GM18519 (cell line): ENCODE measurements around the gene ALB.

Experiments
- ATAC-seq: cut with Tn5 transposase; IDR thresholded peaks from one replicate; pipeline ENCODE4 v1.9.1; 2021; ENCODE audit warnings: mild to moderate bottlenecking, moderate library complexity; ENCODE audit not compliant: unreplicated experiment, low FRiP score

The ALB gene

DNA sequence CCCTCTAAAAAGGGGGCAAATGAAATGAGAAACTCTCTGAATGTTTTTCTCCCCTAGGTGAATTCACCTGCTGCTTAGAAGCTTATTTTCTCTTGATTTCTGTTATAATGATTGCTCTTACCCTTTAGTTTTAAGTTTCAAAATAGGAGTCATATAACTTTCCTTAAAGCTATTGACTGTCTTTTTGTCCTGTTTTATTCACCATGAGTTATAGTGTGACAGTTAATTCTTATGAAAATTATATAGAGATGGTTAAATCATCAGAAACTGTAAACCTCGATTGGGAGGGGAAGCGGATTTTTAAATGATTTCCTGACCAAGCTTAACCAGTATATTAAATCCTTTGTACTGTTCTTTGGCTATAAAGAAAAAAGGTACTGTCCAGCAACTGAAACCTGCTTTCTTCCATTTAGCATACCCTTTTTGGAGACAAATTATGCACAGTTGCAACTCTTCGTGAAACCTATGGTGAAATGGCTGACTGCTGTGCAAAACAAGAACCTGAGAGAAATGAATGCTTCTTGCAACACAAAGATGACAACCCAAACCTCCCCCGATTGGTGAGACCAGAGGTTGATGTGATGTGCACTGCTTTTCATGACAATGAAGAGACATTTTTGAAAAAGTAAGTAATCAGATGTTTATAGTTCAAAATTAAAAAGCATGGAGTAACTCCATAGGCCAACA is 4.2 kb downstream of the ALB start:
- ATAC-seq: no peak

DNA sequence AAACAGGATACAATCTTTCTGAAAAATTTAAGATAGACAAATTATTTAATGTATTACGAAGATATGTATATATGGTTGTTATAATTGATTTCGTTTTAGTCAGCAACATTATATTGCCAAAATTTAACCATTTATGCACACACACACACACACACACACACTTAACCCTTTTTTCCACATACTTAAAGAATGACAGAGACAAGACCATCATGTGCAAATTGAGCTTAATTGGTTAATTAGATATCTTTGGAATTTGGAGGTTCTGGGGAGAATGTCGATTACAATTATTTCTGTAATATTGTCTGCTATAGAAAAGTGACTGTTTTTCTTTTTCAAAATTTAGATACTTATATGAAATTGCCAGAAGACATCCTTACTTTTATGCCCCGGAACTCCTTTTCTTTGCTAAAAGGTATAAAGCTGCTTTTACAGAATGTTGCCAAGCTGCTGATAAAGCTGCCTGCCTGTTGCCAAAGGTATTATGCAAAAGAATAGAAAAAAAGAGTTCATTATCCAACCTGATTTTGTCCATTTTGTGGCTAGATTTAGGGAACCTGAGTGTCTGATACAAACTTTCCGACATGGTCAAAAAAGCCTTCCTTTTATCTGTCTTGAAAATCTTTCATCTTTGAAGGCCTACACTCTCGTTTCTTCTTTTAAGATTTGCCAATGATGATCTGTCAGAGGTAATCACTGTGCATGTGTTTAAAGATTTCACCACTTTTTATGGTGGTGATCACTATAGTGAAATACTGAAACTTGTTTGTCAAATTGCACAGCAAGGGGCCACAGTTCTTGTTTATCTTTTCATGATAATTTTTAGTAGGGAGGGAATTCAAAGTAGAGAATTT is 5.2 kb downstream of the ALB start:
- no peak for ATAC-seq

DNA sequence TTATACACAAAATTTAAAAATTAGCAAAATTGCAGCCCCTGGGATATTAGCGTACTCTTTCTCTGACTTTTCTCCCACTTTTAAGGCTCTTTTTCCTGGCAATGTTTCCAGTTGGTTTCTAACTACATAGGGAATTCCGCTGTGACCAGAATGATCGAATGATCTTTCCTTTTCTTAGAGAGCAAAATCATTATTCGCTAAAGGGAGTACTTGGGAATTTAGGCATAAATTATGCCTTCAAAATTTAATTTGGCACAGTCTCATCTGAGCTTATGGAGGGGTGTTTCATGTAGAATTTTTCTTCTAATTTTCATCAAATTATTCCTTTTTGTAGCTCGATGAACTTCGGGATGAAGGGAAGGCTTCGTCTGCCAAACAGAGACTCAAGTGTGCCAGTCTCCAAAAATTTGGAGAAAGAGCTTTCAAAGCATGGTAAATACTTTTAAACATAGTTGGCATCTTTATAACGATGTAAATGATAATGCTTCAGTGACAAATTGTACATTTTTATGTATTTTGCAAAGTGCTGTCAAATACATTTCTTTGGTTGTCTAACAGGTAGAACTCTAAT is 6.0 kb downstream of the ALB start:
- no peak for ATAC-seq

DNA sequence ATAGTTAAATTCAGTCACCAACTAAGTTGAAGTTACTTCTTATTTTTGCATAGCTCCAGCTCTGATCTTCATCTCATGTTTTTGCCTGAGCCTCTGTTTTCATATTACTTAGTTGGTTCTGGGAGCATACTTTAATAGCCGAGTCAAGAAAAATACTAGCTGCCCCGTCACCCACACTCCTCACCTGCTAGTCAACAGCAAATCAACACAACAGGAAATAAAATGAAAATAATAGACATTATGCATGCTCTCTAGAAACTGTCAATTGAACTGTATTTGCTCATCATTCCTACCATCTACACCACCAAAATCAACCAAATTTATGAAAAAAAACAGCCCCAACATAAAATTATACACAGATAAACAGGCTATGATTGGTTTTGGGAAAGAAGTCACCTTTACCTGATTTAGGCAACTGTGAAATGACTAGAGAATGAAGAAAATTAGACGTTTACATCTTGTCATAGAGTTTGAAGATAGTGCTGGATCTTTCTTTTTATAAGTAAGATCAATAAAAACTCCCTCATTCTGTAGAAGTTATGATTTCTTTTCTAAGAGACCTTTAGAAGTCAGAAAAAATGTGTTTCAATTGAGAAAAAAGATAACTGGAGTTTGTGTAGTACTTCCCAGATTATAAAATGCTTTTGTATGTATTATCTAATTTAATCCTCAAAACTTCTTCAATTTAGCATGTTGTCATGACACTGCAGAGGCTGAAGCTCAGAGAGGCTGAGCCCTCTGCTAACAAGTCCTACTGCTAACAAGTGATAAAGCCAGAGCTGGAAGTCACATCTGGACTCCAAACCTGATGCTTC is 7.0 kb downstream of the ALB start:
- no peak for ATAC-seq

DNA sequence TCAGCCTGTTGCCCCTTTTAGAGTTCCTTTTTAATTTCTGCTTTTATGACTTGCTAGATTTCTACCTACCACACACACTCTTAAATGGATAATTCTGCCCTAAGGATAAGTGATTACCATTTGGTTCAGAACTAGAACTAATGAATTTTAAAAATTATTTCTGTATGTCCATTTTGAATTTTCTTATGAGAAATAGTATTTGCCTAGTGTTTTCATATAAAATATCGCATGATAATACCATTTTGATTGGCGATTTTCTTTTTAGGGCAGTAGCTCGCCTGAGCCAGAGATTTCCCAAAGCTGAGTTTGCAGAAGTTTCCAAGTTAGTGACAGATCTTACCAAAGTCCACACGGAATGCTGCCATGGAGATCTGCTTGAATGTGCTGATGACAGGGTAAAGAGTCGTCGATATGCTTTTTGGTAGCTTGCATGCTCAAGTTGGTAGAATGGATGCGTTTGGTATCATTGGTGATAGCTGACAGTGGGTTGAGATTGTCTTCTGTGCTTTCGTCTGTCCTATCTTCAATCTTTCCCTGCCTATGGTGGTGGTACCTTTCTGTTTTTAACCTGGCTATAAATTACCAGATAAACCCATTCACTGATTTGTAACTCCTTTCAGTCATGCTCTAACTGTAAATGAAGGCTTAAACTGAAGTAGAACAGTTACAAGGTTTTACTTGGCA is 7.8 kb downstream of the ALB start:
- ATAC-seq: no peak

DNA sequence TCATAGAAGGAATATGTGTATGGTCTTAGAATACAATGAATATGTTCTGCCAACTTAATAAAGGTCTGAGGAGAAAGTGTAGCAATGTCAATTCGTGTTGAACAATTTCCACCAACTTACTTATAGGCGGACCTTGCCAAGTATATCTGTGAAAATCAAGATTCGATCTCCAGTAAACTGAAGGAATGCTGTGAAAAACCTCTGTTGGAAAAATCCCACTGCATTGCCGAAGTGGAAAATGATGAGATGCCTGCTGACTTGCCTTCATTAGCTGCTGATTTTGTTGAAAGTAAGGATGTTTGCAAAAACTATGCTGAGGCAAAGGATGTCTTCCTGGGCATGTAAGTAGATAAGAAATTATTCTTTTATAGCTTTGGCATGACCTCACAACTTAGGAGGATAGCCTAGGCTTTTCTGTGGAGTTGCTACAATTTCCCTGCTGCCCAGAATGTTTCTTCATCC is 9.2 kb downstream of the ALB start:
- ATAC-seq: no peak

DNA sequence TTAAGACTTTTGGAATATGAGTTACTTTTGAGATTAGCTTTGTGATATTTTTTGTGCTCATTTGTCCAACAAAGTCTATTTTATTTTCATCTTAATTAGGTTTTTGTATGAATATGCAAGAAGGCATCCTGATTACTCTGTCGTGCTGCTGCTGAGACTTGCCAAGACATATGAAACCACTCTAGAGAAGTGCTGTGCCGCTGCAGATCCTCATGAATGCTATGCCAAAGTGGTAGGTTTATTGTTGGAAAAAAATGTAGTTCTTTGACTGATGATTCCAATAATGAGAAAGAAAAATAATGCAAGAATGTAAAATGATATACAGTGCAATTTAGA is 10.8 kb downstream of the ALB start:
- ATAC-seq: no peak

DNA sequence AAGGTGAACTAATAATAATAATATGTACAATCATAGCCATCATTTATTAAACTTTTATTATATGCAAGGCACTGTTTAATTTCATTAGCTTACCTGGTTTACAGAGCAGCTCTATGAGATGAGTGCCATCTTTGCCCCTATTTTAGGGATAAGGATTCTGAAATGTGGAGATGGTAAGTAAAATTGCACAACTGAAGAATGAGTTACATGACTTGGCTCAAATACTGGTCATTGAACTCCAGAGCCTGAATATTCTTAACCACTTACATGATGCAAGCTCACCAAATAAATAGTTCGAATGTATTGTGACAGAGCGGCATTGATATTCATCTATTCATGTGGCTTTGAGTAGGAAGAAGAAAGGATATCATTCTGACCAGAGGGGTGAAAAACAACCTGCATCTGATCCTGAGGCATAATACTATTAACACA is 11.7 kb downstream of the ALB start:
- ATAC-seq: no peak

DNA sequence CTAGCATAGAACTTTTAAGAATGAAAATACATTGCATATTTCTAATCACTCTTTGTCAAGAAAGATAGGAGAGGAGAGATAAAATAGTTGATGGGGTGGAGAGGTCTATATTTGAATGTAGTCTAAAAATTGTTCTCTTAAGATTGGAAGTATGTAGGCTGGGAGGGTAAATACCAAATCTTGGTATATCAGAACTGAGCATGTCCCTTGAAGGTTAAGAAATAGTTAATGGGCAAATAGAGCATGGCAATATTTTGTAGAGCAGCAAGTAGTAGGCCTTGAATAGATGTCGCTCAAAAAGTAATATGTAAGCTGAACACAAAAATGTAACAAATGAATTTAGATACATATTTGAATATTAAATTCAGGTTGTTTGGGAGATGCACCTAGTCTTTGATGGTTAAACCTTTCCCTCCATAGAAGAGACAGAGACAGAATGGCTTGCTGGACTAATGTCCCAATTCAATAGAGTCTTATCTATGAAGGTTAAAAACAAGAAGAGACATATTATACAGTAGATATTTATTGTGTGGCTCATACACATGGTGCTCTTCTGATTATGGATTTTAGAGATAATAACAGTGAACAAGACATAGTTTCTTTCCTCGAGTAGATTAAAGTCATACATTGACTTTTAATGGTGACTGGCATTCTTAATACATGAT is 12.5 kb downstream of the ALB start:
- ATAC-seq: no peak

DNA sequence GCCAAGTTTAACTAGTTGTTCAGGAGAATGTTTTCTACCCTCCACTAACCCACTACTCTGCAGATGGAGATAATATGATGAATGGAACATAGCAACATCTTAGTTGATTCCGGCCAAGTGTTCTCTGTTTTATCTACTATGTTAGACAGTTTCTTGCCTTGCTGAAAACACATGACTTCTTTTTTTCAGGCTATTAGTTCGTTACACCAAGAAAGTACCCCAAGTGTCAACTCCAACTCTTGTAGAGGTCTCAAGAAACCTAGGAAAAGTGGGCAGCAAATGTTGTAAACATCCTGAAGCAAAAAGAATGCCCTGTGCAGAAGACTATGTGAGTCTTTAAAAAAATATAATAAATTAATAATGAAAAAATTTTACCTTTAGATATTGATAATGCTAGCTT is 13.3 kb downstream of the ALB start:
- ATAC-seq: no peak

DNA sequence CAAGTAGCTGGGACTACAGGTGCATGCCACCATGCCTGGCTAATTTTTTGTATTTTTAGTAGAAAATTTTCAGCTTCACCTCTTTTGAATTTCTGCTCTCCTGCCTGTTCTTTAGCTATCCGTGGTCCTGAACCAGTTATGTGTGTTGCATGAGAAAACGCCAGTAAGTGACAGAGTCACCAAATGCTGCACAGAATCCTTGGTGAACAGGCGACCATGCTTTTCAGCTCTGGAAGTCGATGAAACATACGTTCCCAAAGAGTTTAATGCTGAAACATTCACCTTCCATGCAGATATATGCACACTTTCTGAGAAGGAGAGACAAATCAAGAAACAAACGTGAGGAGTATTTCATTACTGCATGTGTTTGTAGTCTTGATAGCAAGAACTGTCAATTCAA is 13.9 kb downstream of the ALB start:
- ATAC-seq: no peak

DNA sequence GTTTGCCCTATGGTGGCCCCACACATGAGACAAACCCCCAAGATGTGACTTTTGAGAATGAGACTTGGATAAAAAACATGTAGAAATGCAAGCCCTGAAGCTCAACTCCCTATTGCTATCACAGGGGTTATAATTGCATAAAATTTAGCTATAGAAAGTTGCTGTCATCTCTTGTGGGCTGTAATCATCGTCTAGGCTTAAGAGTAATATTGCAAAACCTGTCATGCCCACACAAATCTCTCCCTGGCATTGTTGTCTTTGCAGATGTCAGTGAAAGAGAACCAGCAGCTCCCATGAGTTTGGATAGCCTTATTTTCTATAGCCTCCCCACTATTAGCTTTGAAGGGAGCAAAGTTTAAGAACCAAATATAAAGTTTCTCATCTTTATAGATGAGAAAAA is 14.6 kb downstream of the ALB start:
- no peak for ATAC-seq

DNA sequence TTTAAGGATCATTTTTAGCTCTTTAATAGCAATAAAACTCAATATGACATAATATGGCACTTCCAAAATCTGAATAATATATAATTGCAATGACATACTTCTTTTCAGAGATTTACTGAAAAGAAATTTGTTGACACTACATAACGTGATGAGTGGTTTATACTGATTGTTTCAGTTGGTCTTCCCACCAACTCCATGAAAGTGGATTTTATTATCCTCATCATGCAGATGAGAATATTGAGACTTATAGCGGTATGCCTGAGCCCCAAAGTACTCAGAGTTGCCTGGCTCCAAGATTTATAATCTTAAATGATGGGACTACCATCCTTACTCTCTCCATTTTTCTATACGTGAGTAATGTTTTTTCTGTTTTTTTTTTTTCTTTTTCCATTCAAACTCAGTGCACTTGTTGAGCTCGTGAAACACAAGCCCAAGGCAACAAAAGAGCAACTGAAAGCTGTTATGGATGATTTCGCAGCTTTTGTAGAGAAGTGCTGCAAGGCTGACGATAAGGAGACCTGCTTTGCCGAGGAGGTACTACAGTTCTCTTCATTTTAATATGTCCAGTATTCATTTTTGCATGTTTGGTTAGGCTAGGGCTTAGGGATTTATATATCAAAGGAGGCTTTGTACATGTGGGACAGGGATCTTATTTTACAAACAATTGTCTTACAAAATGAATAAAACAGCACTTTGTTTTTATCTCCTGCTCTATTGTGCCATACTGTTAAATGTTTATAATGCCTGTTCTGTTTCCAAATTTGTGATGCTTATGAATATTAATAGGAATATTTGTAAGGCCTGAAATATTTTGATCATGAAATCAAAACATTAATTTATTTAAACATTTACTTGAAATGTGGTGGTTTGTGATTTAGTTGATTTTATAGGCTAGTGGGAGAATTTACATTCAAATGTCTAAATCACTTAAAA is 15.3 kb downstream of the ALB start:
- no peak for ATAC-seq

DNA sequence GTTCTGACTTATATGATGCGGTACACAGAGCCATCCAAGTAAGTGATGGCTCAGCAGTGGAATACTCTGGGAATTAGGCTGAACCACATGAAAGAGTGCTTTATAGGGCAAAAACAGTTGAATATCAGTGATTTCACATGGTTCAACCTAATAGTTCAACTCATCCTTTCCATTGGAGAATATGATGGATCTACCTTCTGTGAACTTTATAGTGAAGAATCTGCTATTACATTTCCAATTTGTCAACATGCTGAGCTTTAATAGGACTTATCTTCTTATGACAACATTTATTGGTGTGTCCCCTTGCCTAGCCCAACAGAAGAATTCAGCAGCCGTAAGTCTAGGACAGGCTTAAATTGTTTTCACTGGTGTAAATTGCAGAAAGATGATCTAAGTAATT is 16.5 kb downstream of the ALB start:
- no peak for ATAC-seq

DNA sequence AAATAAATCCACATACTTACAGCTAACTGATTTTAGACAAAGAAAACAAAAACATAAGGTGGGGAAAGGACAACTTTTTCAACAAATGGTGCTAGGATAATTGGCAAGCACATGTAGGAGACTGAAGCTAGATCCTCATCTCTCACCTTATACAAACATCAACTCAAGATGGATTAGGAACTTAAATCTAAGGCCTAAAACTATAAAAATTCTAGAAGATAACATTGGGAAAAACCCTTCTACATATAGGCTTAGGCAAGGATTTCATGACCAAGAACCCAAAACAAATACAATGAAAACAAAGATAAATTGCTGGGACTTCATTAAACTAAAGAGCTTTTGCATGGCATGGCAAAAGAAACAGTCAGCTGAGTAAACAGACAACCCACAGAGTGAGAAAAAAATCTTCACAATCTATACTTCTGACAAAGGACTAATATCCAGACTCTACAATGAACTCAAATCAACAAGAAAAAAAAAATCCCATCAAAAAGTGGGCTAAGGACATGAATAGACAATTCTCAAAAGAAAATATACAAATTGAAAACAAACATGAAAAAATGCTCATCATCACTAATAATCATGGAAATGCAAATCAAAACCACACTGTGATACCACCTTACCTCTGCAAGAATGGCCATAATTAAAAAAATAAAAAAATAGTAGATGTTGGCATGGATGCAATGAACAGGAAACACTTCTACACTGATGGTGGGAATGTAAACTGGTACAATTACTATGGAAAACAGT is 17.8 kb downstream of the ALB start:
- no peak for ATAC-seq

DNA sequence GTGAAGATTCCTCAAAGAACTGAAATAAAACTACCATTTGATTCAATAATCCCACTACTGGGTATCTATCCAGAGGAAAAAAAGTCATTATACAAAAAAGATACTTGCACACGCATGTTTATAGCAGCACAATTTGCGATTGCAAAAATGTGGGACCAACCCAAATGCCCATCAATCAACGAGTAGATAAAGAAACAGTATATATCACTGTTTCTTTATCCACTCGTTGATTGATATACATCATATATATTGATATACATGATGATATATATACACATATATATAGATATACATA is 18.3 kb downstream of the ALB start:
- no peak for ATAC-seq

DNA sequence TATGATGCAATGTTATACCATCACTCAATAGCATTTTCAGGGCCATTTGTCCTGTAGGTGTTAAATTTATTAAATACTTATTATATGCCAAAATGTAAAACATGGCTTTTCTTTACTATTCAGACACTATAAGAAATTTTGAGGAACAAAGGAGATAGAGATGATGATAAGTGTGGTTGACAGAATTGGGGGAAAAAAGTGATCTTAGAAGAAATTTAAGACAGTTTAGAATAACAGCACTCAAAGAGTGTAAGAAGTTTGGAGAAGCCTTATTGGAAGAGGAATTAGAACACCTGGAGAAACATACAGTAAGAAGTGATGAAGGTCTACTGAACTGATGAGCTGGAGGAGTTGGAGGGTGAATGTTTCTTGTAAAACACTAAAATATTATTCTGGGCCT is 19.1 kb downstream of the ALB start:
- ATAC-seq: no peak

DNA sequence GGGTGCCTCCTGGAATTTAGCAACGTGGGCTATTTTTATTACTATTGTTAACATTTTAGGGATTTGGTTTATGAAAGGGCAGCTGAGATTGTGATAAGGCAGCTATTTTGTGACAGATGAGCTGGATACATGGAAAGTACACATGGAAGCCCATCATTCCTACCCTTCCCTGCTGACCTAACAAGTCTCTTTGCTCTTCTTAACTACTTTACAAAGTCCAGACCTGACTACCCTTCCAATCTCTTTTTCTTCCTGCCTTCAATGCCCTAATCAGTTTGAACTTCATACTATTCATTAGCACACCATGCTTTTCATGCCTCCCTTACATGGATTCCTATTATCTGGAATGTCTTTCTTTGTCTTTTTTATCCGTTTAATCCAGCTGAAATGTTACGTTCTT is 22.6 kb downstream of the ALB start:
- ATAC-seq: no peak
